ENCODE measurements around the gene CALD1. TPM values are rescaled to one million over a fixed set of nuclear protein-coding genes. Genes with fewer than 3 reads are reported as not detected.

The CALD1 gene
- total and polyA plus RNA-seq, 7 donors, result 34.7 to 2,150 (median 1,069) TPM

GRCh38 chr7:134996097-134996550 lies 216.7 kb downstream of the CALD1 start:
- 63 to 82% methylated on average over 2 of the region's 2 CpGs for WGBS, 2 donors
- H3K4me1 ChIP-seq, result peaks cover 0 to 16% (median 4%) of the 10 kb centered on the region in 4 donors
- no peak overlapping the region for H3K4me3 ChIP-seq
- H3K9me3 ChIP-seq, result no peaks in the 10 kb centered on the region
- peak in 1 of 4 donors; percentile 7 for TF ChIP-seq POLR2AphosphoS5 (IDR thresholded peaks at IDR 0.05)
- no peak for TF ChIP-seq EP300 (IDR thresholded peaks at IDR 0.05)
- TF ChIP-seq, protein P1, sequence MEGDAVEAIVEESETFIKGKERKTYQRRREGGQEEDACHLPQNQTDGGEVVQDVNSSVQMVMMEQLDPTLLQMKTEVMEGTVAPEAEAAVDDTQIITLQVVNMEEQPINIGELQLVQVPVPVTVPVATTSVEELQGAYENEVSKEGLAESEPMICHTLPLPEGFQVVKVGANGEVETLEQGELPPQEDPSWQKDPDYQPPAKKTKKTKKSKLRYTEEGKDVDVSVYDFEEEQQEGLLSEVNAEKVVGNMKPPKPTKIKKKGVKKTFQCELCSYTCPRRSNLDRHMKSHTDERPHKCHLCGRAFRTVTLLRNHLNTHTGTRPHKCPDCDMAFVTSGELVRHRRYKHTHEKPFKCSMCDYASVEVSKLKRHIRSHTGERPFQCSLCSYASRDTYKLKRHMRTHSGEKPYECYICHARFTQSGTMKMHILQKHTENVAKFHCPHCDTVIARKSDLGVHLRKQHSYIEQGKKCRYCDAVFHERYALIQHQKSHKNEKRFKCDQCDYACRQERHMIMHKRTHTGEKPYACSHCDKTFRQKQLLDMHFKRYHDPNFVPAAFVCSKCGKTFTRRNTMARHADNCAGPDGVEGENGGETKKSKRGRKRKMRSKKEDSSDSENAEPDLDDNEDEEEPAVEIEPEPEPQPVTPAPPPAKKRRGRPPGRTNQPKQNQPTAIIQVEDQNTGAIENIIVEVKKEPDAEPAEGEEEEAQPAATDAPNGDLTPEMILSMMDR (IDR thresholded peaks at IDR 0.05), result no peak
- TF ChIP-seq POLR2A (IDR thresholded peaks at IDR 0.05), result no peak
- intact Hi-C loops (cut with DNase I), result no loop called here
- DNase-seq, result no peak
- H3K27ac ChIP-seq, result peak overlapping the region in 2 of 4 donors; percentile 26 to 38
- no peaks in the 10 kb centered on the region for H3K27me3 ChIP-seq
- H3K36me3 ChIP-seq, result peaks cover 0 to 16% (median 0%) of the 10 kb centered on the region in 4 donors

- H3K4me3 ChIP-seq, result no peak overlapping the region
- 97 to 98% methylated on average over 3 of the region's 3 CpGs for WGBS, 2 donors
- no peaks in the 10 kb centered on the region for H3K27me3 ChIP-seq
- no peak for TF ChIP-seq POLR2A (IDR thresholded peaks at IDR 0.05)
- TF ChIP-seq, protein P1 (IDR thresholded peaks at IDR 0.05), result no peak
- TF ChIP-seq EP300 (IDR thresholded peaks at IDR 0.05), result no peak
- no peak for TF ChIP-seq POLR2AphosphoS5 (IDR thresholded peaks at IDR 0.05)
- no peak overlapping the region for H3K27ac ChIP-seq
- intact Hi-C loops (cut with DNase I), result no loop called here
- no peak for DNase-seq
- peaks cover 0 to 16% (median 4%) of the 10 kb centered on the region in 4 donors for H3K4me1 ChIP-seq
- H3K36me3 ChIP-seq, result peaks cover 0 to 16% (median 0%) of the 10 kb centered on the region in 4 donors
- H3K9me3 ChIP-seq, result no peaks in the 10 kb centered on the region
These were observed 217.9 kb downstream of the CALD1 start for GRCh38 chr7:134997214-134997885.

DNA sequence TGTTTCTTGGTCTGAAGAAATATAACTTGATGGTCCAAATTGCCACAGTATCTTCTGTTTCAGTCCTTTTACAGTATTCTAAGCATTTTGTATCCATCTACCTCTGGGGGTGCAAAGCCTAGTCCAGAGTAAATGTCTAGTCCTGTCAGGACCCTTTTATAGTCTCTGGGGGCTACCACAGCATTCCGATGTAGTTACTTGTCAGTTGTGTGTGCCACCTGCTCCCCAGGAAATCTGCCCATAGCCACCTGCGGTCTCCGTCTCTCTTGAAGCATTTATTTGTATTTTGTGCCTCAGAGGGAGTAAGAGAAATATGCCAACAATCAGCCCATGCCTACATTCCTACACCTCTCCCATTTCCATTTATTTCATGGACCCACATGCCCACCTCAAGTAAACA lies 219.7 kb downstream of the CALD1 start:
- intact Hi-C loops (cut with DNase I), result no loop called here
- 98% methylated on average over 3 of the region's 3 CpGs for WGBS, 2 donors
- Histone ChIP-seq H3K4me3 (no peak overlapping the region), H3K4me1 (peaks cover 0 to 16% (median 4%) of the 10 kb centered on the region in 4 donors), H3K36me3 (peaks cover 0 to 8% (median 0%) of the 10 kb centered on the region in 4 donors), H3K27me3 (no peaks in the 10 kb centered on the region), H3K9me3 (no peaks in the 10 kb centered on the region), H3K27ac (no peak overlapping the region)
- DNase-seq, result no peak
- TF ChIP-seq POLR2A (IDR thresholded peaks at IDR 0.05) (no peak), POLR2AphosphoS5 (IDR thresholded peaks at IDR 0.05) (no peak), EP300 (IDR thresholded peaks at IDR 0.05) (no peak)
- TF ChIP-seq, protein P1 (IDR thresholded peaks at IDR 0.05), result no peak

- H3K27me3 ChIP-seq, result no peaks in the 10 kb centered on the region
- TF ChIP-seq EP300 (IDR thresholded peaks at IDR 0.05) (no peak), POLR2AphosphoS5 (IDR thresholded peaks at IDR 0.05) (no peak), POLR2A (IDR thresholded peaks at IDR 0.05) (no peak)
- TF ChIP-seq, protein P1 (IDR thresholded peaks at IDR 0.05), result no peak
- peaks cover 0 to 7% (median 2%) of the 10 kb centered on the region in 4 donors for H3K4me1 ChIP-seq
- 65 to 83% methylated on average over 1 of the region's 1 CpG for WGBS, 2 donors
- H3K36me3 ChIP-seq, result no peaks in the 10 kb centered on the region
- H3K4me3 ChIP-seq, result no peak overlapping the region
- no peak for DNase-seq
- H3K9me3 ChIP-seq, result no peaks in the 10 kb centered on the region
- no peak overlapping the region for H3K27ac ChIP-seq
- intact Hi-C loops (cut with DNase I), result no loop called here
These were observed 222.1 kb downstream of the CALD1 start for GRCh38 chr7:135001390-135002165.
